HEK293 (cell line): ENCODE measurements around the gene LRP1B.

Experiments
- CTCF ChIA-PET: fragments of 350-600 bp; formaldehyde crosslinking; extraction: SDS; loops from one replicate; lab custom pipeline; 2021; ENCODE audit warnings: antibody characterized with exemption; lab: Yijun Ruan, JAX
- POLR2A ChIA-PET: fragments of 300-600 bp; formaldehyde crosslinking; extraction: SDS; loops from one replicate; lab custom pipeline; 2020; ENCODE audit warnings: antibody characterized with exemption, inconsistent platforms; lab: Yijun Ruan, JAX
- H3K27ac ChIP-seq: fragments of 200-500 bp; sonication (Bioruptor generic); 2 replicates; pipeline ENCODE4 v1.5.1; 2014; ENCODE audit warnings: low read depth, low read length, control low read depth, inconsistent platforms; ENCODE audit errors: extremely low read depth
- H3K36me3 ChIP-seq, 2 experiments: fragments of 200-500 bp in 1 of 2; sonication (Bioruptor generic) in 1 of 2; 1 replicate in 1 of 2; 2 replicates in 1 of 2; pipeline ENCODE4 v1.5.1; 2014 to 2017; ENCODE audit warnings: inconsistent platforms in 2 of 2, low read length in 2 of 2; ENCODE audit not compliant: control insufficient read depth in 2 of 2, insufficient read depth in 1 of 2
- H3K4me1 ChIP-seq: fragments of 200-500 bp; sonication (Bioruptor generic); 2 replicates; pipeline ENCODE4 v1.5.1; 2014; ENCODE audit warnings: mild to moderate bottlenecking, low read length, inconsistent platforms; ENCODE audit not compliant: control insufficient read depth, insufficient read depth
- H3K4me3 ChIP-seq: 2 replicates; pipeline ENCODE4 v1.5.1; 2011; ENCODE audit warnings: low read depth, mild to moderate bottlenecking, control low read depth, low read length, moderate library complexity
- H3K9me3 ChIP-seq: fragments of 200-500 bp; sonication (Bioruptor generic); 2 replicates; pipeline ENCODE4 v1.5.1; 2014; ENCODE audit warnings: low read depth, low read length, inconsistent platforms; ENCODE audit not compliant: control insufficient read depth, insufficient read depth
- AEBP2 ChIP-seq: fragments of 450-650 bp; formaldehyde crosslinking; IDR thresholded peaks from 2 replicates; pipeline ENCODE4 v1.5.1; 2016; ENCODE audit warnings: missing biosample characterization, missing genetic modification characterization, borderline replicate concordance
- GLI4 ChIP-seq: fragments of 450-650 bp; formaldehyde crosslinking; IDR thresholded peaks from 2 replicates; pipeline ENCODE4 v1.5.1; 2016; ENCODE audit warnings: missing biosample characterization, missing genetic modification characterization
- HOXD13 ChIP-seq: sonication (generic); formaldehyde crosslinking; IDR thresholded peaks from 2 replicates; pipeline ENCODE4 v1.8.0; 2022; ENCODE audit warnings: missing genetic modification reagents, borderline replicate concordance
- MEIS1 ChIP-seq: sonication (generic); formaldehyde crosslinking; IDR thresholded peaks from 2 replicates; pipeline ENCODE4 v1.8.1; 2022; ENCODE audit warnings: missing genetic modification reagents, mild to moderate bottlenecking, borderline replicate concordance
- MZF1 ChIP-seq: fragments of 450-650 bp; formaldehyde crosslinking; IDR thresholded peaks from 2 replicates; pipeline ENCODE4 v1.5.1; 2017; ENCODE audit warnings: missing biosample characterization, missing genetic modification characterization, borderline replicate concordance
- OSR2 ChIP-seq: fragments of 450-650 bp; formaldehyde crosslinking; IDR thresholded peaks from 2 replicates; pipeline ENCODE4 v1.5.1; 2016; ENCODE audit warnings: missing biosample characterization, missing genetic modification characterization
- SP3 ChIP-seq: fragments of 450-650 bp; formaldehyde crosslinking; IDR thresholded peaks from 2 replicates; pipeline ENCODE4 v1.5.1; 2016; ENCODE audit warnings: missing biosample characterization, missing genetic modification characterization
- ZBTB21 ChIP-seq: fragments of 450-650 bp; formaldehyde crosslinking; IDR thresholded peaks from 2 replicates; pipeline ENCODE4 v1.5.1; 2017; ENCODE audit warnings: missing biosample characterization, missing genetic modification characterization
- ZBTB8A ChIP-seq: fragments of 450-650 bp; formaldehyde crosslinking; IDR thresholded peaks from 2 replicates; pipeline ENCODE4 v1.5.1; 2016; ENCODE audit warnings: missing biosample characterization, missing genetic modification characterization
- ZFP69B ChIP-seq: fragments of 450-650 bp; formaldehyde crosslinking; IDR thresholded peaks from 2 replicates; pipeline ENCODE4 v1.5.1; 2016; ENCODE audit warnings: missing biosample characterization, missing genetic modification characterization
- ZNF221 ChIP-seq: fragments of 450-650 bp; formaldehyde crosslinking; IDR thresholded peaks from 2 replicates; pipeline ENCODE4 v1.5.1; 2017; ENCODE audit warnings: missing biosample characterization, missing genetic modification characterization, borderline replicate concordance
- ZNF223 ChIP-seq: fragments of 450-650 bp; formaldehyde crosslinking; IDR thresholded peaks from 2 replicates; pipeline ENCODE4 v1.5.1; 2016; ENCODE audit warnings: missing biosample characterization, missing genetic modification characterization
- ZNF341 ChIP-seq: fragments of 450-650 bp; formaldehyde crosslinking; IDR thresholded peaks from 2 replicates; pipeline ENCODE4; 2016; ENCODE audit warnings: low read depth, missing biosample characterization, missing genetic modification characterization
- ZNF354C ChIP-seq: fragments of 450-650 bp; formaldehyde crosslinking; IDR thresholded peaks from 2 replicates; pipeline ENCODE4 v1.5.1; 2016; ENCODE audit warnings: missing biosample characterization, missing genetic modification characterization, low read depth, borderline replicate concordance
- ZNF366 ChIP-seq: fragments of 450-650 bp; formaldehyde crosslinking; conservative IDR thresholded peaks from 2 replicates; pipeline ENCODE4 v1.5.1; 2016; ENCODE audit warnings: missing biosample characterization, missing genetic modification characterization
- ZNF416 ChIP-seq: fragments of 450-650 bp; formaldehyde crosslinking; IDR thresholded peaks from 2 replicates; pipeline ENCODE4 v1.5.1; 2016; ENCODE audit warnings: missing biosample characterization, missing genetic modification characterization
- ZNF529 ChIP-seq: fragments of 450-650 bp; formaldehyde crosslinking; IDR thresholded peaks from 2 replicates; pipeline ENCODE4 v1.5.1; 2017; ENCODE audit warnings: missing genetic modification characterization, missing biosample characterization; ENCODE audit not compliant: insufficient replicate concordance
- ZNF664 ChIP-seq: fragments of 450-650 bp; formaldehyde crosslinking; IDR thresholded peaks from 2 replicates; pipeline ENCODE4 v1.5.1; 2016; ENCODE audit warnings: missing biosample characterization, missing genetic modification characterization
- ZNF677 ChIP-seq: fragments of 450-650 bp; IDR thresholded peaks from 2 replicates; pipeline ENCODE4 v1.5.0; 2018; ENCODE audit warnings: missing biosample characterization, mild to moderate bottlenecking, missing genetic modification characterization, moderate library complexity
- ZNF707 ChIP-seq: fragments of 450-650 bp; formaldehyde crosslinking; IDR thresholded peaks from 2 replicates; pipeline ENCODE4 v1.5.1; 2016; ENCODE audit warnings: missing biosample characterization, missing genetic modification characterization
- ZNF768 ChIP-seq: fragments of 450-650 bp; formaldehyde crosslinking; IDR thresholded peaks from 2 replicates; pipeline ENCODE4 v1.5.1; 2018; ENCODE audit warnings: missing biosample characterization, mild to moderate bottlenecking, missing genetic modification characterization
- ZNF837 ChIP-seq: fragments of 450-650 bp; formaldehyde crosslinking; IDR thresholded peaks from 2 replicates; pipeline ENCODE4 v1.5.1; 2016; ENCODE audit warnings: missing biosample characterization, missing genetic modification characterization
- ZXDB ChIP-seq: fragments of 450-650 bp; formaldehyde crosslinking; IDR thresholded peaks from 2 replicates; pipeline ENCODE4 v1.5.1; 2016; ENCODE audit warnings: missing biosample characterization, missing genetic modification characterization
- TF ChIP-seq, protein P1 (sequence below): fragments of 450-650 bp; formaldehyde crosslinking; IDR thresholded peaks from 2 replicates; pipeline ENCODE4 v1.5.1; 2016; ENCODE audit warnings: missing biosample characterization, missing genetic modification characterization

Gene LRP1B

DNA sequence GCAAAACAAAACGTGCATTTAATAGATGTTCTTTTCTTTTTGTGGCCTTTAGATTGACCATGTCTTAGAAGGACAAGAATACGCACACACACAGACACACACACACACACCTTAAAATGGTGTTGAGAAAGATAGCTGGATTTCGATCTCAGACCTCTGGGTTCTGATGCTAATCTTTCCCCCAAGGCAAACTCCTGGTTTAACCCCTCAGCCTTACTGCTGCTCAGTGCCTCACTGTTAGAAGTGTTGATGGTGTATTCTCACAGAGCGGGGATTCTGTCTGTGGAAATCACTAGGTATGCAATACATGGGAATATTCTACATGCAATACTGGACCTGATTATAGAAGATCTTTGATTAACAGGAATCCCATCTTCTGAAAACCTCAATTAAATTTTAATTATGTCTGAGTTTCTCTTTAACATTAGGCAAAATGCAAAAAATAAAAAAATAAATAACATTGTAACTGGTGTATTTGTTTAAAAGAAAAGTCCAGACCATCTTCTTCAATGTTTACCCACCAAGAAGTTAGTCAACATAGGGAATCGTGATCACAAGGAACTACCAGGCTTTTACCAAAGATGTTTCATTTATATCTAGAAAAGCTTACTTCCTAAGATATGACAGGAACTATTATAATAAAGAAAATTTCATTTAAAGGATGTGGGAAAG lies 613.5 kb downstream of the LRP1B start:
- ChIA-PET POLR2A (no interaction called here), CTCF (interaction anchor here (0.7 kb wide), 1 partner anchor 16 kb away, joined by 3 read pairs; no protein-coding TSS in a partner anchor)
- Histone ChIP-seq H3K4me3 (no peak overlapping the region), H3K4me1 (no peaks in the 10 kb centered on the region), H3K27ac (no peak overlapping the region), H3K9me3 (no peaks in the 10 kb centered on the region), H3K36me3 (no peaks in the 10 kb centered on the region)
- no peak for TF ChIP-seq GLI4
- TF ChIP-seq MEIS1 (CRISPR knock-in tag): no peak
- TF ChIP-seq ZNF768 (tag by site-specific recombination): no peak
- TF ChIP-seq SP3 (tag by site-specific recombination): no peak
- TF ChIP-seq ZNF837 (tag by site-specific recombination): no peak
- TF ChIP-seq ZNF707 (tag by site-specific recombination): no peak
- TF ChIP-seq, protein P1, sequence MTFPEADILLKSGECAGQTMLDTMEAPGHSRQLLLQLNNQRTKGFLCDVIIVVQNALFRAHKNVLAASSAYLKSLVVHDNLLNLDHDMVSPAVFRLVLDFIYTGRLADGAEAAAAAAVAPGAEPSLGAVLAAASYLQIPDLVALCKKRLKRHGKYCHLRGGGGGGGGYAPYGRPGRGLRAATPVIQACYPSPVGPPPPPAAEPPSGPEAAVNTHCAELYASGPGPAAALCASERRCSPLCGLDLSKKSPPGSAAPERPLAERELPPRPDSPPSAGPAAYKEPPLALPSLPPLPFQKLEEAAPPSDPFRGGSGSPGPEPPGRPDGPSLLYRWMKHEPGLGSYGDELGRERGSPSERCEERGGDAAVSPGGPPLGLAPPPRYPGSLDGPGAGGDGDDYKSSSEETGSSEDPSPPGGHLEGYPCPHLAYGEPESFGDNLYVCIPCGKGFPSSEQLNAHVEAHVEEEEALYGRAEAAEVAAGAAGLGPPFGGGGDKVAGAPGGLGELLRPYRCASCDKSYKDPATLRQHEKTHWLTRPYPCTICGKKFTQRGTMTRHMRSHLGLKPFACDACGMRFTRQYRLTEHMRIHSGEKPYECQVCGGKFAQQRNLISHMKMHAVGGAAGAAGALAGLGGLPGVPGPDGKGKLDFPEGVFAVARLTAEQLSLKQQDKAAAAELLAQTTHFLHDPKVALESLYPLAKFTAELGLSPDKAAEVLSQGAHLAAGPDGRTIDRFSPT: no peak
- TF ChIP-seq ZNF664: no peak
- no peak for TF ChIP-seq OSR2 (tag by site-specific recombination)

DNA sequence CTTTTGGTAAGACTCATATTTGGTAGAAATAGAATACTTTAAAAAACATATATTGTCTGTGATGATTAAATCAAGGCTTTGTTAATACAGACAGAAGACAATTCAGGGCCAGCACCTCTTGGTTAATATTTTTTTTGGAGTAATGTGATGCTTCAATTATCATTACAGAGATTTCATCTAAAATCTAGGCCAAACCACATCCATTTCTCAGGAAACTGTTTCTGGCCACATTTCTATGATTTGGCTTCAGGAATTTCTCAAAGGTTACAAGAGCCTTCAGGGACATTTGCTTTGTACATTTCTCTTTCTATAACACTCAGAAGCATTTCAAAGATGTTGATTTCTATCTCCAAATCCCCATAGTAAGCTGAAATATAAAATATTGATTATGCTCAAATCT lies 614.9 kb downstream of the LRP1B start:
- Histone ChIP-seq H3K4me3 (no peak overlapping the region), H3K27ac (no peak overlapping the region), H3K4me1 (no peaks in the 10 kb centered on the region), H3K36me3 (no peaks in the 10 kb centered on the region), H3K9me3 (no peaks in the 10 kb centered on the region)
- TF ChIP-seq ZNF354C (tag by site-specific recombination) (no peak), ZNF341 (tag by site-specific recombination) (no peak), ZXDB (tag by site-specific recombination) (no peak), ZNF221 (tag by site-specific recombination) (no peak)
- POLR2A ChIA-PET: no interaction called here
- CTCF ChIA-PET: no interaction called here

- Histone ChIP-seq H3K4me1 (no peaks in the 10 kb centered on the region), H3K4me3 (no peak overlapping the region)
- ChIA-PET POLR2A (no interaction called here), CTCF (no interaction called here)
- no peak for TF ChIP-seq ZNF223 (tag by site-specific recombination)
- TF ChIP-seq, all 188 proteins: peak for 0
- Histone ChIP-seq H3K27ac (no peak overlapping the region), H3K36me3 (no peaks in the 10 kb centered on the region), H3K9me3 (no peaks in the 10 kb centered on the region)
Measured at GRCh38 chr2:141513853-141514252, 617.0 kb downstream of the LRP1B start.

GRCh38 chr2:141508806-141509595 lies 621.8 kb downstream of the LRP1B start:
- ChIA-PET POLR2A (no interaction called here), CTCF (interaction anchor here (0.8 kb wide), 1 partner anchor 187 kb away, joined by 4 read pairs; no protein-coding TSS in a partner anchor)
- H3K36me3 ChIP-seq: no peaks in the 10 kb centered on the region
- no peak overlapping the region for H3K4me3 ChIP-seq
- H3K4me1 ChIP-seq: no peaks in the 10 kb centered on the region
- no peaks in the 10 kb centered on the region for H3K9me3 ChIP-seq
- no peak overlapping the region for H3K27ac ChIP-seq
- no peak for TF ChIP-seq ZNF416 (tag by site-specific recombination)
- TF ChIP-seq ZNF341 (tag by site-specific recombination): no peak
- no peak for TF ChIP-seq ZBTB21 (tag by site-specific recombination)
- no peak for TF ChIP-seq ZNF677 (tag by site-specific recombination)
- TF ChIP-seq ZNF529 (tag by site-specific recombination): no peak
- TF ChIP-seq ZFP69B: no peak
- no peak for TF ChIP-seq ZNF366 (tag by site-specific recombination)
- no peak for TF ChIP-seq ZBTB8A (tag by site-specific recombination)
- TF ChIP-seq HOXD13 (CRISPR knock-in tag): no peak
- TF ChIP-seq MZF1: no peak
- no peak for TF ChIP-seq AEBP2
